Prostate gland (tissue), 2 donors: ENCODE results near the gene CSF1R. TPM values are rescaled to one million over a fixed set of nuclear protein-coding genes. Genes with fewer than 3 reads are reported as not detected.

Experiments used
- DNase-seq: peaks from one replicate; pipeline ENCODE4 v3.0.0-alpha.2; 2019; ENCODE audit warnings: low spot score
- H3K27ac ChIP-seq, 2 donors: fragments of 200-600 bp; sonication (generic); 2 replicates each; pipeline ENCODE4 v1.5.1; 2017 to 2019
- H3K27me3 ChIP-seq: fragments of 200-600 bp; sonication (generic); replicated peaks from 2 replicates; pipeline ENCODE4 v1.5.1; 2019; ENCODE audit not compliant: insufficient read depth
- H3K36me3 ChIP-seq, 2 donors: fragments of 200-600 bp; sonication (generic); 1 replicate in 1 of 2; 2 replicates in 1 of 2; pipeline versions ENCODE4 v1.5.1 to v1.8.1; 2017 to 2019
- H3K4me1 ChIP-seq: fragments of 200-600 bp; sonication (generic); replicated peaks from 2 replicates; pipeline ENCODE4 v1.5.1; 2019
- H3K4me3 ChIP-seq, 2 donors: fragments of 200-600 bp; sonication (generic); 2 replicates each; pipeline ENCODE4 v1.5.1; 2017 to 2019
- H3K9me3 ChIP-seq: fragments of 200-600 bp; sonication (generic); 2 replicates; pipeline ENCODE4 v1.5.1; 2017
- POLR2A ChIP-seq: fragments of 450-650 bp; IDR thresholded peaks from one replicate; pipeline ENCODE4 v1.6.1; 2016; ENCODE audit warnings: antibody characterized with exemption, mild to moderate bottlenecking
- POLR2AphosphoS5 ChIP-seq: sonication (generic); formaldehyde crosslinking; IDR thresholded peaks from one replicate; pipeline ENCODE4 v1.6.1; 2017; ENCODE audit warnings: antibody characterized with exemption
- WGBS: methylation state at CpG from one replicate; pipeline ENCODE4 v1.1.5; 2018; 5-methylcytosine and 5-hydroxymethylcytosine counted together
- intact Hi-C: fragments of 100-400 bp; cut with DNase I; formaldehyde crosslinking; loops from one replicate; pipeline ENCODE4 v1.14.2; 2022
- total RNA-seq, 2 donors: library from RNA; depleted of rRNA; stranded (reverse); fragments of >200 nt; gene quantifications; one replicate each; pipeline ENCODE4 v1.1.0, GENCODE V29; 2016
- TF ChIP-seq, protein P1 (sequence below), 4 experiments: fragments of 200-600 bp in 2 of 4; fragments of 450-650 bp in 2 of 4; sonication (generic) in 2 of 4; IDR thresholded peaks; 1 replicate in 3 of 4; 2 replicates in 1 of 4; pipeline ENCODE4 v1.5.1; 2016 to 2019; ENCODE audit warnings: antibody characterized with exemption in 4 of 4, mild to moderate bottlenecking in 2 of 4, moderate library complexity in 2 of 4

Gene CSF1R
- total RNA-seq, 2 donors from 2014 or later: 11.0 to 36.4 TPM

DNA sequence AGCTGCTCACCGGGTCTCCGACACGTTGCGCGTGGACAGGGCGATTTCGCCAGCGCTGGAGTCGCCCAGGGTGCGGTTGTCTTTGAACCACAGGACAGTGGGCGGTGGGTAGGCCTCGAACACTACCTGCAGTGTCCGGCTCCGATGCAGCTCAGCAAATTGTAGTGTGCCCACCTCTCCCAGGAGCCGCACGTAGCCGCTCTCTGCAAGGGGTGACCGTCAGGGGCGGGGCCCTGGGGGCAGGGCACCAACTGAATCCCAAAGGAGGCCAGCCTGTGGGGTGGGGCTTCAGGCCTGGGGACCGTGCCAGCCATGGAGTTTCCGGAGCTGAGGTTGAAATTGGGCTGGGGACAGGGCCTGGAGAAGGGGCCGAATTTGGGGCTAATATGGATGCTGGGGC is 46.4 kb upstream of the CSF1R start:
- H3K9me3 ChIP-seq: no peaks in the 10 kb centered on the region
- 90% methylated on average over 22 of the region's 22 CpGs for WGBS
- peak overlapping the region; percentile 22 to 35 for H3K27ac ChIP-seq
- intact Hi-C loops: loop anchor here (10.0 kb wide), 1 partner anchor 128 kb away; the partner anchor contains the start of genes HMGXB3 and TIGD6
- H3K4me1 ChIP-seq: peaks cover 9% of the 10 kb centered on the region
- H3K4me3 ChIP-seq: no peak overlapping the region
- H3K36me3 ChIP-seq: no peaks in the 10 kb centered on the region
- TF ChIP-seq POLR2AphosphoS5: no peak
- TF ChIP-seq POLR2A: no peak
- TF ChIP-seq, protein P1, sequence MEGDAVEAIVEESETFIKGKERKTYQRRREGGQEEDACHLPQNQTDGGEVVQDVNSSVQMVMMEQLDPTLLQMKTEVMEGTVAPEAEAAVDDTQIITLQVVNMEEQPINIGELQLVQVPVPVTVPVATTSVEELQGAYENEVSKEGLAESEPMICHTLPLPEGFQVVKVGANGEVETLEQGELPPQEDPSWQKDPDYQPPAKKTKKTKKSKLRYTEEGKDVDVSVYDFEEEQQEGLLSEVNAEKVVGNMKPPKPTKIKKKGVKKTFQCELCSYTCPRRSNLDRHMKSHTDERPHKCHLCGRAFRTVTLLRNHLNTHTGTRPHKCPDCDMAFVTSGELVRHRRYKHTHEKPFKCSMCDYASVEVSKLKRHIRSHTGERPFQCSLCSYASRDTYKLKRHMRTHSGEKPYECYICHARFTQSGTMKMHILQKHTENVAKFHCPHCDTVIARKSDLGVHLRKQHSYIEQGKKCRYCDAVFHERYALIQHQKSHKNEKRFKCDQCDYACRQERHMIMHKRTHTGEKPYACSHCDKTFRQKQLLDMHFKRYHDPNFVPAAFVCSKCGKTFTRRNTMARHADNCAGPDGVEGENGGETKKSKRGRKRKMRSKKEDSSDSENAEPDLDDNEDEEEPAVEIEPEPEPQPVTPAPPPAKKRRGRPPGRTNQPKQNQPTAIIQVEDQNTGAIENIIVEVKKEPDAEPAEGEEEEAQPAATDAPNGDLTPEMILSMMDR (IDR thresholded peaks at IDR 0.05): no peak
- no peak for DNase-seq
- no peaks in the 10 kb centered on the region for H3K27me3 ChIP-seq

DNA sequence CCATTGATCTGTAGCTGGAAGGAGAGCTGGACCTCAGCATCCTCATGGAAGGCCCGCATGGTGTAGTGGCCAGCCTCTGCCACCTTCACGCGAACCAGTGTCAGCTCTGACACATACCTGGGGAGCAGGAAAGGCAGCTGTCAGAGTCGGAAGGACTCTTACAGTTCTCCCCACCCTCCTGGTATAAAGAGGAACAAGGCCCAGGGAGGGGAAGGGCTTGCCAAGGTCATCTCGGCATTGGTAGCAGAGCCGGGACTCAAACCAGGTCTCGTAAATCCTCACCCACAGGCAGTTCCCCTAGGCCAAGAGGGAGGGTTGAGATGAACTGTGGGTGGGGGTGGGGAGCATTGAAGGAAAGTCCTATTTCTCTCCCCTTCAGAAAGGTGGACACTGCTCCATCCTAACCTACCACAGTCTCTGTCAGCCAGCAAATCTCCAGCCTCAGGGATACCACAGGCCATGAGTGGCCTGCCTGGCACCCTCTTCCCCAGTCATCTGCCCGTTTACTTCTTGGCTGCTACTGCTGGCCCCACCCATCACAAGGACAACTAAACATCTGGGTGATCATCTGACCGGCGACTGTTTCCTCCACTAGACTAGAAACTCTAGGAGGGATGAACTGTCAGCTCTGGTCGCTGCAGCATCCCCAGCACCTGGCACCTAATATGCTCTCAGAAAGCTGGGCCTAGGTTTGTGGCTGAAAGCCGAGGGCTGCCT is 45.8 kb upstream of the CSF1R start:
- intact Hi-C loops: loop anchor here (2.0 to 10.0 kb wide), 2 partner anchors 25 to 127 kb away; partner anchors contain the start of genes HMGXB3 and TIGD6
- Histone ChIP-seq H3K4me3 (no peak overlapping the region), H3K27me3 (no peaks in the 10 kb centered on the region), H3K27ac (peak overlapping the region; percentile 22 to 35), H3K36me3 (no peaks in the 10 kb centered on the region), H3K4me1 (peaks cover 3% of the 10 kb centered on the region), H3K9me3 (no peaks in the 10 kb centered on the region)
- 50% methylated on average over 12 of the region's 12 CpGs for WGBS
- no peak for TF ChIP-seq POLR2AphosphoS5
- TF ChIP-seq, protein P1 (IDR thresholded peaks at IDR 0.05): no peak
- DNase-seq: no peak

DNA sequence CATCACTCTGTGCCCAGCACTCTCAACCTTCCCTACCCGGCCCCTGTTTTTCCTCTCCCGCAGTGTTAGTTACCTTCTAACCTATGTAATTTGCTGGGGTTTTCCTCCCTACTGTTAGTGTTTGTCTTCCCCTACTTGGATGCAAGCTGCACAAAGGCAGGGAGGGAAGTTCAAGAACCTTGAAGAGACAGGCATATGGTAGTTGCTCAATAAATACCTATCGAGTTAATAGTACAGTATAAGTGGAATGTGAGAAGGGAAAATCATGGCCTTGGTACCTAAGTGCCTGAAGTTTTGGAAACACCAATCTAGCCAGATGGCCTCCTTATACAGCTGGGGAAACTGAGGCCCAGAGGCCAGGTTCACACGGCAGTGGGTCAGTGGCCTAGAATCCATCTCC is 45.1 kb upstream of the CSF1R start:
- 89% methylated on average over 4 of the region's 4 CpGs for WGBS
- no peaks in the 10 kb centered on the region for H3K4me1 ChIP-seq
- intact Hi-C loops: loop anchor here (2.0 to 10.0 kb wide), 2 partner anchors 25 to 127 kb away; partner anchors contain the start of genes HMGXB3 and TIGD6

DNA sequence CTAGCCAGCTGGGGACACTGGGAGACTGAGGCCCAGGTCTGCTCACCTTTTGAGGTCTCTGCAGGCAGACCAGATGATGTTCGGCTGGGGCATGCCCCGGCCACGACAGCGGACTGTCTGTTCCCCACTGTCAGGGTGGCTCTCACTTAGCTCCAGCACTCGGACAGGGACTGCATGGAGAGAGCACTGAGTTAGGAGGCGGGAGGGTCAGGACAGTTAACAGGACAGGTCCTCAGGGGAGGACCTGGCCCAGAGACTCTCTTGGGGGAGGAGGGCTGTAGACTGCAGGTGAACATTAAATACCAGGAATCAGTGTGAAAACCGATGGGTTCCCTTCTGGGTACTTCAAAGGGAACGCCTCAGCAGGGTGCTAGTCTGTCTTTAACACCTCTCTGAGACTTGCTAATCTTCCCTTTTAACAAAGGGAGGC is 44.2 kb upstream of the CSF1R start:
- 94% methylated on average over 4 of the region's 8 CpGs for WGBS
- Histone ChIP-seq H3K4me1 (no peaks in the 10 kb centered on the region), H3K27ac (no peak overlapping the region)

More for the DNA sequence above, 45.1 kb upstream of the CSF1R start:
- TF ChIP-seq POLR2A (no peak), POLR2AphosphoS5 (no peak)
- TF ChIP-seq, protein P1 (IDR thresholded peaks at IDR 0.05): no peak
- no peaks in the 10 kb centered on the region for H3K27me3 ChIP-seq
- no peak for DNase-seq
- no peaks in the 10 kb centered on the region for H3K9me3 ChIP-seq
- no peak overlapping the region for H3K4me3 ChIP-seq
- peak overlapping the region in 1 of 2 donors; percentile 35 for H3K27ac ChIP-seq
- no peaks in the 10 kb centered on the region for H3K36me3 ChIP-seq

More for the DNA sequence above, 44.2 kb upstream of the CSF1R start:
- no peaks in the 10 kb centered on the region for H3K9me3 ChIP-seq
- TF ChIP-seq, protein P1 (IDR thresholded peaks at IDR 0.05): no peak
- no peak for TF ChIP-seq POLR2AphosphoS5
- TF ChIP-seq POLR2A: no peak
- H3K4me3 ChIP-seq: no peak overlapping the region
- no peaks in the 10 kb centered on the region for H3K36me3 ChIP-seq
- no peaks in the 10 kb centered on the region for H3K27me3 ChIP-seq
- DNase-seq: no peak
- intact Hi-C loops: loop anchor here (1.0 to 10.0 kb wide), 3 partner anchors 26 to 126 kb away; partner anchors contain the start of genes HMGXB3 and TIGD6
